HG03135 (cell line): ENCODE measurements around the gene SUCO.
"Not testable (repeated sequence)": the region's sequence is repeated elsewhere in the genome, so short reads cannot be mapped to it uniquely, and the experiment has no call there.

ENCODE experiments used
- ATAC-seq: cut with Tn5 transposase; IDR thresholded peaks from one replicate; pipeline ENCODE4 v1.9.1; 2021; ENCODE audit warnings: mild to moderate bottlenecking, moderate library complexity; ENCODE audit not compliant: unreplicated experiment

The SUCO gene

GRCh38 chr1:172603816-172604215, 70.9 kb downstream of the SUCO start:
- no peak for ATAC-seq

- no peak for ATAC-seq
These were observed 72.7 kb downstream of the SUCO start for GRCh38 chr1:172605641-172606040.

GRCh38 chr1:172607145-172607544, 74.2 kb downstream of the SUCO start:
- ATAC-seq, result no peak

GRCh38 chr1:172608098-172608601, 75.2 kb downstream of the SUCO start:
- ATAC-seq, result no peak

- no peak for ATAC-seq
These were observed 76.6 kb downstream of the SUCO start for GRCh38 chr1:172609528-172609927.

GRCh38 chr1:172612478-172612877, 79.5 kb downstream of the SUCO start:
- no peak for ATAC-seq

GRCh38 chr1:172613294-172613693, 80.3 kb downstream of the SUCO start:
- no peak for ATAC-seq

GRCh38 chr1:172616195-172616594, 83.2 kb downstream of the SUCO start:
- ATAC-seq, result no peak

- ATAC-seq, result no peak
These were observed 83.7 kb downstream of the SUCO start for GRCh38 chr1:172616636-172617035.

- ATAC-seq, result not testable (repeated sequence)
These were observed 87.7 kb downstream of the SUCO start for GRCh38 chr1:172620603-172621002.

GRCh38 chr1:172622541-172622940, 89.6 kb downstream of the SUCO start:
- ATAC-seq, result no peak

GRCh38 chr1:172623748-172624147, 90.8 kb downstream of the SUCO start:
- ATAC-seq, result no peak

- ATAC-seq, result no peak
These were observed 93.9 kb downstream of the SUCO start for GRCh38 chr1:172626845-172627244.

GRCh38 chr1:172627702-172628101, 94.8 kb downstream of the SUCO start:
- no peak for ATAC-seq

GRCh38 chr1:172628401-172628800, 95.5 kb downstream of the SUCO start:
- no peak for ATAC-seq

- no peak for ATAC-seq
These were observed 96.2 kb downstream of the SUCO start for GRCh38 chr1:172629170-172629569.

- no peak for ATAC-seq
These were observed 96.7 kb downstream of the SUCO start for GRCh38 chr1:172629638-172630037.

GRCh38 chr1:172630056-172630818, 97.3 kb downstream of the SUCO start:
- no peak for ATAC-seq

GRCh38 chr1:172630868-172631267, 97.9 kb downstream of the SUCO start:
- ATAC-seq, result no peak

- ATAC-seq, result no peak
These were observed 104.6 kb downstream of the SUCO start for GRCh38 chr1:172637522-172637921.

GRCh38 chr1:172638249-172638648, 105.3 kb downstream of the SUCO start:
- no peak for ATAC-seq

- peak; percentile 54 for ATAC-seq
These were observed 106.2 kb downstream of the SUCO start for GRCh38 chr1:172638885-172639831.
